Left forelimb (tissue), 1 donor: Measurements from ENCODE around the gene PIP4K2C.
A peak's percentile ranks its signal among the peaks of the same experiment; 100 is the strongest.

Experiments
- DNase-seq: peaks from one replicate; pipeline ENCODE4 v3.0.0-alpha.2; 2018; ENCODE audit warnings: low spot score

Gene PIP4K2C

GRCh38 chr12:57590864-57591781, at the start of gene PIP4K2C:
Gene PIP4K2C (plus strand): TSS chr12:57591192. CDS start chr12:57591290, 98 bp downstream.
- peak; percentile 77 for DNase-seq

DNA sequence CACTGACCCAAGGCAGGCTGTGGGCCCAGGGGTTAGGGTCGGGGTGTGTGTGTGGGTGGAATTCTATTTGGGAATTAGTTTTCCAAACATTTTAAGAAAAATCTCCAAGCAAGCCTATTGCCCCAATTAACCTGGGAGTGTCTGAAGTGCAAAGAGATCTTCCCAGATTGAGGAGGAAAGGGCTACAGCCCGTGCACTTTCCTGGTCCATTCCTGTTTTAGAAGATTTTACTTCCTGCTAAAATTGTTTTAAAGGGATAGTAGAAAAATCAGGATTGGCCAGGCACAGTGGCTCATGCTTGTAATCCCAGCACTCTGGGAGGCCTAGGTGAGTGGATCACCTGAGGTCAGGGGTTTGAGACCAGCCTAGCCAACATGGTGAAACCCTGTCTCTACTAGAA, 49.3 kb upstream of the PIP4K2C start:
- DNase-seq, result no peak

- DNase-seq, result no peak
Measured at GRCh38 chr12:57543581-57543980, 47.4 kb upstream of the PIP4K2C start.

GRCh38 chr12:57545809-57546437, 45.1 kb upstream of the PIP4K2C start:
- DNase-seq, result no peak

GRCh38 chr12:57546438-57547287, 44.3 kb upstream of the PIP4K2C start, which contains the start of gene DCTN2:
Gene DCTN2 (minus strand): TSS chr12:57547192. CDS start chr12:57547063, 129 bp downstream.
- peak; percentile 97 for DNase-seq

GRCh38 chr12:57547288-57548012, 43.5 kb upstream of the PIP4K2C start:
- DNase-seq, result no peak

GRCh38 chr12:57548013-57548315, 43.0 kb upstream of the PIP4K2C start:
- DNase-seq, result no peak

DNA sequence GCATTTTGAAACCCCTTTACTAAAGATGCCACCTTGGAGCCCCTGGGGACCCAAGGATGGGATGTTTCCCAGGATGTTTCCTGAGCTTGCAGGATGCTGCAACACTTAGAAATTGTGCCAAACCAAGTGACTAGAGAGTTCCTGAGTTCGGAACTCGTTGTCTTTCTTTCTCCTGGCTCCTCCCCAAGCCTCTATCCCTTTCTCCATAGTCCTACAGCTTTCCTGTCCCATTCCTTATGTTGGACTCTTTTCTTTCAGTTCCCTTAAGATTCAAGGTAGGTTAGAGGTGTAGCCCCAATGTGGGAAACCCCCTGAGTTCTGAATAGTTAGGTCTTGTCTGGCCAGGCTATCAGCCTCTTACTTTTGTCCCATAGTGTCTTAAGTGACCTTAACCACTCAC, 42.5 kb upstream of the PIP4K2C start:
- DNase-seq, result no peak

GRCh38 chr12:57549203-57549908, 41.6 kb upstream of the PIP4K2C start:
- DNase-seq, result no peak

DNA sequence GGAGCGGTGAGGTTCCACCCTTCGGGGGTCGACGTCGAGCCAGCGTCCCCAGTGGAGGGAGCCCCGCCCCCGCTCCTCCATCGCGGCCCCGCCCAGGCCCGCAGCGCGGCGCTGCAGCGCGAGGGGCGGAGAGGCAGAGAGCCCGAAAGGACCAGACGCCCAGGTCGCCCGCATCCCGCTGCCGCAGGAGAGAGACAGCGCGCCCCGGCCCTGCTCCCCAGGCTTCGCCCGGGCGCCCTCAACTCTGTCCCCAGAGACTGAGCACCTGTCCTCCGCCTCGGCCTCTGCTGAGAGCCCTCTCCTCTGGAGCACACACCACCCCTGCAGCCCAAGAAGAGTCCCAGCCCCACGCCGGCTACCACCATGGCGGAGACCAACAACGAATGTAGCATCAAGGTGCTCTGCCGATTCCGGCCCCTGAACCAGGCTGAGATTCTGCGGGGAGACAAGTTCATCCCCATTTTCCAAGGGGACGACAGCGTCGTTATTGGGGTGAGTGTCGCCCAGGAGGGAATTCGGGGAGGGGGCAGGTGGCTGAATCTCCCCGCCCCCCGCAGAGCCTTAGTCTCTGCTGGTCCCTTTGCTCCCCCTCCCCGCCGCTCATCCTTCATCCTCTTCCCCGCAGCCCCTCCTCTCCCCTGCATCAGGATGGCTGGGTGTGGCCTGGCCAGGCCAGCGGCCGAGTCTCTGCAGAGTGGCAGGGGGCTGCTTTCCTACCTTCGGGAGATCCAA, 40.9 kb upstream of the PIP4K2C start, which contains the start of gene KIF5A:
Gene KIF5A, plus strand, starts transcription at position 136 of the 732 bp plus-strand sequence. Its CDS starts 228 bp downstream, at position 364.
- DNase-seq, result no peak

- no peak for DNase-seq
Measured at GRCh38 chr12:57550641-57551549, 40.1 kb upstream of the PIP4K2C start.

DNA sequence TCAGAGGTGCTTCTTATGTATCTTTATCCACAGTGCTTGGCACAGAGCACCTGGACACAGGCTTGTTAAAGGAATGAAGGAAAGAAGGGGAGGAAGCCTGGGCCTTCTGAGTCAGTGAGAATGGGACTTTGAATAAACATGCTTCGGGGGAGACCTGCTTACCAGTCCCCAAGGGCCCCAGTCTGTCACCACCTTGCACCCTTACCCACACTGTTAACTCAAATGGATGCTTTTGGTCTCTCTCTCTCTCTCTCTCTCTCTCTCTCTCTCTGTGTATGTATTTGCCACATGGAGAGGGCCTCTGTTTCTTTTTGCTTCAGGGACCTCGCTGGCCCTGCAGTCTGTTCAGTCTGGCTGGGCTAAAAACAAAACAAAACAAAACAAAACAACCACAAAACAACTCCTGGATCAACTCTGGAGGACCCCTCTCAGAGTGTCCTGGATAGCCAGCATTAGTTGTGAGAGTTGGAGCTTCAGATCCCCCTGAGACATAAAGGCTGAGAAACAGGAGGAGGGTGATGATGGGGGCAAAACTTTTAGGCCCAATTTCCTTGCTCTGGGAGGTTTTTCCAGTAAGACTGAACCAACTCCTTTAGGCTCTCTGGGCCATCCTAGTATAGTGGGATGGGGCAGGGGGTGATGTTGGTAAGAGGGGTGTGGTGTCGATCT, 39.2 kb upstream of the PIP4K2C start:
- DNase-seq, result no peak

DNA sequence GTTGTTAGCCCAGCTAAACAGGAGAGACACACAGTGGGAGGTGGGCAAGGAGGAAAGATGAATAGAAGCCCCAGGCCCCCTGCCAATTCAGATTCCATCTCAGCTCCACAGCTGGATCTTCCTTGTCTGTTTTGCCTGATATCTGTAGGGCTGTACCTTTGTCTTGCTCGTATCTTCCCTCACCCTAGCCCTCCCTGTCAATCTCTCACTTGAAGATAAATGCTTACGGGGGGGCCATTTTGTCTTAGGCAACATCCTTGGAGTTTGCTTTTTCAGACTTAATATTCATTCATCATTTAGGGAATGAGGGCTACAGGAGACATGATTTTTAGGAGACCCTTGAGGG, 38.7 kb upstream of the PIP4K2C start:
- no peak for DNase-seq

DNA sequence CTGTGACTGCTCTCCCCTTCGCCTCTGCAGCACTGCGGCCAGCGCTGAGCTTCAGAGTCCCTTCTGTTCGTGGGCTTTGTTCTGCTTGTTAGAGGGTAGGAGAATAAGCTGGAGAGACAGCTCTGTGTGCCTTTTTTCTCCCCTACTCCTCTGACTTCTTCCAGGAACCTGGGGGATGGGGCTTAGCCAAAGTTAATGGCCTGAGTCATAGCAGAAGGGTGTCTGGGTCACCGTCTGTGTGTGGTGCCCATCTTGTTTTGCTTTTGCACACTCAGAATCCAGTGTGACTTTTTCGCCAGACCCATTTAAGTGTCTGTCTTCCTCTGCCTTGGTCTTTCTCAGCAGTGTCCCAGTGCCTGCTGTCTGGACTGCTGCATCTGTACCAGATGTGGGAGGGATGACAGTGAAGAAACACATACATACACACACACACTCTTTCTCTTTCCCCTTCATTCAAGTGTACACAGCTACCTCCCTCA, 38.1 kb upstream of the PIP4K2C start:
- no peak for DNase-seq

- no peak for DNase-seq
Measured at GRCh38 chr12:57553343-57554202, 37.4 kb upstream of the PIP4K2C start.

DNA sequence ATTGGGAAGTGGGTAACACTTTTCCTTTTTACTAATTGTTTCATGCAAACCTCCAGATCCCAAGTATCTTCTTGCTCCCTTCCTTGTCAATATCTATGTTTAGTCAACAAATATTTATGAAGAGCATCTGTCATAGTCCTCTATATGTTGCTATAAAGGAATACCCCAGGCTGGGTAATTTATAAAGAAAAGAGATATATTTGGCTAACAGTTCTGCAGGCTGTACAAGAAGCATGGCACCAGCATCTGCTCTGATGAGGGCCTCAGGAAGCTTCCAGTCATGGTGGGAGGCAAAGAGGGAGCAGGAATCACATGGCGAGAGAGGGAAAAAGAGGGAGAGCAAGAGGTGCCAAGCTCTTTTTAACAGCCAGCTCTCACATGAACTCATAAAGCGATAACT, 36.5 kb upstream of the PIP4K2C start:
- no peak for DNase-seq

DNA sequence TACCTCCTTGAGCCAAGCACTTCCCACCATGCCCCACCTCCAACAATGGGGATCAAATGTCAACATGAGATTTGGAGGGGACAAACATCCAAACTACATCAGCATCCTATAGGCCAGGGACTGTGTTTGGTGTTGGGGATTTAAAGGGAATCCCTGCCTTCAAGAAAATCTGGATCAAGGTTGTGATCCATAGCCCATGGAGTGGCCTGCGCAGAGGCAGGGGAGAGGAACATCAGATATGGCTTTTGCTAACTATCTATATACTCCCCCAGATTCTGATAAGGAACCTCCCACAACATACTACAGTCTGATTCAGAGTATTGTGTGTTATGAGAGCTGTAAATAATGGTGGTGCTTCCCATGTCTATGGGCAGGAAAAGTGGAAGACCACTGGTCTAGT, 36.1 kb upstream of the PIP4K2C start:
- no peak for DNase-seq

DNA sequence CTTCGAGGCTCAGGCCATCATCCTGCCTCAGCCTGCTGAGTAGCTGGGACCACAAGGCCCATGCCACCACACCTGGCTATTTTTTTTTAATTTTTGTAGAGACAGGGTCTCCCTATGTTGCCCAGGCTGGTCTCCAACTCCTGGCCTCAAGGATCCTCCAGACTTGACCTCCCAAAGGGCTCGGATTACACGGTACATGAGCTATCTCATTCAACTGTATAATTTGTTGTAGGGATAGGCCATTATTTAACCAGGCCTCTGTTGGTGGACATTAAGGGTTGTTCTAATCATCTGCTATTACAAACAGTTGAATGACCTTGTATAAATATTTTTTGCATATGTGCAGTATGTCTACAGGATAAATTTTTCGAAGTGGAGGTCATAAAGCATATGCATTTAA, 32.1 kb upstream of the PIP4K2C start:
- no peak for DNase-seq
